ENCODE data around the gene CHTF18. TPM values are rescaled to one million over a fixed set of nuclear protein-coding genes. Genes with fewer than 3 reads are reported as not detected.

CHTF18 gene
- total and polyA plus RNA-seq, 2 donors (not counting 3 experiments of a cell fraction or from before 2014, with no cell fraction given) = 33.0 to 69.5 TPM

DNA sequence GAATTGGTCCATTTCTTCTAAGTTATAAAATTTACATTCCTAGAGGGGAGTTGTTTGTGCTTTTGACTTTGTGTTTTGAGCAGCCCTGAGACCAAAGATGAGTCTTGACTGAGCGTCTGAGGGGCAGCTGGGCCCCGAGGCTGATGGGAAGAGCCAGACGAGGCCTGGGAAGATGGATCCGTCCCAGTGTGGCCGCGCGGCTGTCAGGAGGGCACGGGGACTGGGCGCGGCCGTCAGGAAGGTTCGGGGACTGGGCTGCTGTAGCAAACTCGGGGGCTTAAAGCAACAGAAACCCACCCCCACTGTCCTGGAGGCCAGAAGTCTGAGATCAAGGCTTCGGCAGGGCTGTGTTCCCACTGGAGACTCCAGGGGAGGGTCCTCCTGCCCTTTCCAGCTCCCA, 50.3 kb downstream of the CHTF18 start:
- TF ChIP-seq FOS (IDR thresholded peaks at IDR 0.05; ENCODE audit: borderline replicate concordance, insufficient read depth, low read length) (no peak), EZH2 (IDR thresholded peaks at IDR 0.05; ENCODE audit: borderline replicate concordance, low read depth, low read length, severe bottlenecking) (no peak), JUN (IDR thresholded peaks at IDR 0.05; ENCODE audit: borderline replicate concordance, insufficient read depth, insufficient read length, low read depth) (no peak), POLR2A (IDR thresholded peaks at IDR 0.05; ENCODE audit: low read depth, low read length) (no peak), POLR2AphosphoS5 (IDR thresholded peaks at IDR 0.05; ENCODE audit: insufficient read depth, low read depth, low read length) (no peak), MYC (IDR thresholded peaks at IDR 0.05; ENCODE audit: low read depth, low read length) (no peak), GATA2 (IDR thresholded peaks at IDR 0.05; ENCODE audit: insufficient read depth, insufficient read length, low read depth, low read length) (no peak)
- TF ChIP-seq, protein P1, sequence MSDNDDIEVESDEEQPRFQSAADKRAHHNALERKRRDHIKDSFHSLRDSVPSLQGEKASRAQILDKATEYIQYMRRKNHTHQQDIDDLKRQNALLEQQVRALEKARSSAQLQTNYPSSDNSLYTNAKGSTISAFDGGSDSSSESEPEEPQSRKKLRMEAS (IDR thresholded peaks at IDR 0.05; ENCODE audit: insufficient read depth, insufficient read length) = no peak
- TF ChIP-seq, protein P2, sequence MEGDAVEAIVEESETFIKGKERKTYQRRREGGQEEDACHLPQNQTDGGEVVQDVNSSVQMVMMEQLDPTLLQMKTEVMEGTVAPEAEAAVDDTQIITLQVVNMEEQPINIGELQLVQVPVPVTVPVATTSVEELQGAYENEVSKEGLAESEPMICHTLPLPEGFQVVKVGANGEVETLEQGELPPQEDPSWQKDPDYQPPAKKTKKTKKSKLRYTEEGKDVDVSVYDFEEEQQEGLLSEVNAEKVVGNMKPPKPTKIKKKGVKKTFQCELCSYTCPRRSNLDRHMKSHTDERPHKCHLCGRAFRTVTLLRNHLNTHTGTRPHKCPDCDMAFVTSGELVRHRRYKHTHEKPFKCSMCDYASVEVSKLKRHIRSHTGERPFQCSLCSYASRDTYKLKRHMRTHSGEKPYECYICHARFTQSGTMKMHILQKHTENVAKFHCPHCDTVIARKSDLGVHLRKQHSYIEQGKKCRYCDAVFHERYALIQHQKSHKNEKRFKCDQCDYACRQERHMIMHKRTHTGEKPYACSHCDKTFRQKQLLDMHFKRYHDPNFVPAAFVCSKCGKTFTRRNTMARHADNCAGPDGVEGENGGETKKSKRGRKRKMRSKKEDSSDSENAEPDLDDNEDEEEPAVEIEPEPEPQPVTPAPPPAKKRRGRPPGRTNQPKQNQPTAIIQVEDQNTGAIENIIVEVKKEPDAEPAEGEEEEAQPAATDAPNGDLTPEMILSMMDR (IDR thresholded peaks at IDR 0.05; ENCODE audit: extremely low read depth in 1 of 2, insufficient read depth in 1 of 2, low read depth in 1 of 2, low read length in 2 of 2) = no peak
- no peaks in the 10 kb centered on the region for H3K9me3 ChIP-seq (replicated peaks; ENCODE audit: control insufficient read depth, insufficient read depth, low read length)
- DNase-seq (ENCODE audit: low read depth, low spot score) = no peak
- H3K9me1 ChIP-seq (replicated peaks; ENCODE audit: control insufficient read depth, extremely low read depth, insufficient read depth, low read length) = no peaks in the 10 kb centered on the region
- FAIRE-seq = no peak
- intact Hi-C loops (cut with micrococcal nuclease) (no loop called here), dilution Hi-C loops (cut with MboI; ENCODE audit: extremely low pct_ligation_motif_present, low sequenced_read_pairs) (no loop called here)
- H4K20me1 ChIP-seq (replicated peaks; ENCODE audit: control insufficient read depth, extremely low read depth, insufficient read depth, low read length) = no peaks in the 10 kb centered on the region
- H3K9ac ChIP-seq (replicated peaks; ENCODE audit: extremely low read depth, insufficient read depth, low read length) = no peak overlapping the region
- CTCF ChIA-PET = no interaction called here
- H2AFZ ChIP-seq (ENCODE audit: low read depth, low read length) = no peak overlapping the region
- no peak overlapping the region for H3K4me2 ChIP-seq (ENCODE audit: insufficient read depth, low read length)
- H3K36me3 ChIP-seq (ENCODE audit: control insufficient read depth in 2 of 2, extremely low read depth in 1 of 2, insufficient read depth in 2 of 2, low read length in 2 of 2) = no peaks in the 10 kb centered on the region
- no peaks in the 10 kb centered on the region for H3K27me3 ChIP-seq (ENCODE audit: control insufficient read depth in 2 of 2, insufficient read depth in 2 of 2, low read length in 2 of 2)
- no peak overlapping the region for H3K27ac ChIP-seq (ENCODE audit: insufficient read depth, low read depth, low read length)
- BruUV-seq (replicated peaks) = no TSS peak
- POLR2A ChIA-PET = no interaction called here
- H3K4me3 ChIP-seq (replicated peaks in 1 of 3; ENCODE audit: insufficient read depth in 1 of 3, low read depth in 1 of 3, low read length in 3 of 3) = no peak overlapping the region
- H3K79me2 ChIP-seq (ENCODE audit: control insufficient read depth, insufficient read depth, low read length) = no peaks in the 10 kb centered on the region
- H3K4me1 ChIP-seq (ENCODE audit: control insufficient read depth, extremely low read depth, insufficient read depth, low read length) = no peaks in the 10 kb centered on the region

Measured in endothelial cell of umbilical vein (primary cell).